Mucosa of gallbladder (tissue), 1 donor: Measurements from ENCODE around the gene RPE65. TPM values are rescaled to one million over a fixed set of nuclear protein-coding genes. Genes with fewer than 3 reads are reported as not detected.
"Not testable (repeated sequence)": the region's sequence is repeated elsewhere in the genome, so short reads cannot be mapped to it uniquely, and the experiment has no call there.

Experiments
- DNase-seq: peaks from one replicate; pipeline ENCODE4 v3.0.0-alpha.2; 2020; ENCODE audit warnings: low spot score
- total RNA-seq: library from RNA; stranded (reverse); gene quantifications from one replicate; pipeline ENCODE4 v1.2.1, GENCODE V29; 2021
- donor health status: DM: no; HTN: no; CAD: no.

Gene RPE65
- total RNA-seq, 1 donor from 2014 or later: not detected

DNA sequence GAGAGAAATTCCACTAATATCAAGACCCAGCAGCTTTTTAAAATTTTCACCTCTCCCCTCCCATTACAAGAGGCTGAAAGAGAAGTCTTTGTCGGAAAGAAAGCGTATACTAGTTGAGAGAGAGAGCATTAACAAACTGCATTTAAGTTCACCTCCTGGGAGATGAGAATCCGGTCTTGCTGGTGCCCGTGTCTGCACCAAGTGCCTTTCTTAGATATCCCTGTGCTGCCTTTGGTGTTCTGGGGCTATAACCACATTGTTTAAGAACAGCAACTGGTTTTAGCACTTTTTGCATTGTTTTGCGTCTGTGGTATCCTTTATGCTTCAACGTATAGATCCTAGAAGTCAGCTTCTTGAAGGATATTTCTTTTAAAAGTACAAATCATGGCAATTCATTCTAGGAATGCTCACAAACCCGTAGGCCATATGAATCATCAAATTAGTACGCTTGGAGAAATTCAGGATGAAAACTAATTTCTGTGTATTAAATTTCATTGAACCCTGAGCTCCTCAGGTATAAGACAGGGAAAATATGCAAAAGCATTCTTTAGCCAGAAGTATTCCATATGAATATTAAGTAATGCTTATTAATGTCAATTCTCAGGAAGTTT, 3.4 kb upstream of the RPE65 start:
- DNase-seq: no peak

DNA sequence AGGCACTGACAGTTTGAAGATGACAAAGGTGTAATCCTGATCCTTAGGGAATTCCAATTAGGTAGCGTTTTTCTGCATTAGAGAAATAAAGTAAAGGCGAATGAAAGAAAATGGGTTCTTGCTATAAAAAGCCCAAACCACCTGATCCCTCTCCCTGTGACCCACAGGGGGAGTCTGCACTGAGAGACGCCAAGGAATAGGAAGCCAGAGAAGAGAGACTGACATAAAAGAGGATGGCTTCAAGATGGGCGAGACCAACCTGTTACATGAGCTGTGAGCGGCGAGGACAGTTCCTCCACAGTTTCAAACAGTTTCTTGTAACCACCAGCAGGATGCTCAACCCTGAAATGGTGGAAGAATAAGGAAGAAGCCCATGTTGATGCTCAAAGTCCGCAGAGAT, 1.4 kb downstream of the RPE65 start:
- DNase-seq: no peak

DNA sequence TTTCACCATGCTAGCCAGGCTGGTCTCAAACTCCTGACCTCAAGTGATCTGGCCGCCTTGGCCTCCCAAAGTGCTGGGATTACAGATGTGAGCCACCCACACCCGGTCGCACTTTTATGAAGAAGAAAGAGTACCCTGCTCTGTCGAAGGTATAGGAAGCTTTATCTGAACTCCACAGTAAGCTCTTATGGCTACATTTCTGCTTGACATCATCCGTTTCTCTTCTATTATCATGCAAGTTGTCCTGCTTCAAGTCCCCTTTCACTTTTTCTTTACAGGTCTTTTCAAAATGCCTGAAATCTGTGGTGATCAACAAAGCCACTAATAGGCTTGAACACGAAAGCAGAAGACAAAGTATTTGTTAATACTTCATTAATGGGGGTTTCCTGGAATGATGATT, 4.0 kb downstream of the RPE65 start:
- DNase-seq: no peak

DNA sequence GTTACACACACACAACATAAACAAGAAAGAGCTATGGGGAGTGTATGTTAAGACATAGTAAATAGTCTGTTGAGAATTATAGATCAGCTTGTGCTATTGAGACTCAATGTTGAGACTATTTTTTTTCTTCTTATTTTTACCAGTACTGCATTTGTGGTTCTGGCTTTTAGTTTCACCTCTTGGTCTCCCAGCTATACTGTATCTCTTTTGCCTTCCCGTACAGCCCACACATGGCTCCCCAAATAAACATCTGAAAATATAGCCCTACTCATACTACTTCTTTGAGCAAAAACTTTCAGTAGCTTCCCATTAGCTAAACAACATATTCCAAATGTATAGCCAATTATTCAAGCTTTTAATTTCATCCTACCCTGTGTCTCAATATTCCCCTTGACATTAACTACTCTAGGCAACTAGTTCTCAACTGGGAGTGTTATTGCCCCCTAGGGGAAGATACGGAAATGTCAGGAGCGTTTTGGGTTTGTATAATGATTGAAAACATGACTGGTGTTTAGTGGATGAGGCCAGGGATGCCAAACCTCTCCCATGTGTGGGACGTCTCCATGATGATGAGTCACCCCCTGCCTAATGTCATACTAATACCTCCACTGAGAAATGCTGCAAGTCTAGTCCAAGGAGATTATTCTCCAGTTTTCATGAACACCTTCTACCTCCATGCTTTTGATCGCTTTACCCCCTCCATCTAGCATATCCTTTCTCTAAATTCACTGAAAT, 6.8 kb downstream of the RPE65 start:
- DNase-seq: peak; percentile 35

DNA sequence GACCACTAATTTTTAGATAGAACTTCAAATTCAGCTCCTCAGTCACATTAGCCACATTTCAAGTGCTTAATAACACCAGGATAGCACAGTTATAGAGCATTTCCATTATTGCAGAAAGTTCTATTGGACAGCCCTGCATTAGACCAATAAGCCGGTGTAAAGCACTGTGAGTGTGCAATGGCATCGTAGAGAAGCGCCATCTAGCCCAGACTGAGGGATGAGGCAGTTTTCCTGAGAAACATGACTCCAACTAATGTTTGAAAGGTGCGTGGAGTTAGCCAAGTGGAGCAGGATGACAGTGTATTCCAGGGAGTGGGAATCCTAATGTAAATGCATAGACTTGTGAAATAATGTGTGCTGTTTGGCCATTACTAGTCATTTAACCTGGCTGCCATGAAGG, 7.7 kb downstream of the RPE65 start:
- DNase-seq: no peak

DNA sequence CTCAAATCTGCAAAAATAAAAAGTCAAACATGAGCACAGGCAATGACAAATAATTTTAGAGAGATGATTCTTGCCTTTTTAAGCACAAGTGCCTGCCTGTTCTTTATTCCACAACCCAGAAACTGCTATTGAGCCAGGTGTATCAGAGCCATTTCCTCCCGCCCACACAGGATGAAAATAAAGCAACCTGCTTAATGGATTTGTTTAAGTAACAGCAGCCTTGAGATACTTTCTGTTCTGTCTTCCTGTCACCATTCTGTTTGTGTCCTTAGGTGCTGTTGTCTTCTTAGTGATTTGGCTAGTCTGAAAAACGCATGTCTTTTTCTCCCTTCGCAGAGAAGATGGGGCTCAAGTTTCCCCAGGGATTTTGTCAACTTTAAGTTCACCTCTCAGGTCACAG, 11.4 kb downstream of the RPE65 start:
- DNase-seq: no peak

DNA sequence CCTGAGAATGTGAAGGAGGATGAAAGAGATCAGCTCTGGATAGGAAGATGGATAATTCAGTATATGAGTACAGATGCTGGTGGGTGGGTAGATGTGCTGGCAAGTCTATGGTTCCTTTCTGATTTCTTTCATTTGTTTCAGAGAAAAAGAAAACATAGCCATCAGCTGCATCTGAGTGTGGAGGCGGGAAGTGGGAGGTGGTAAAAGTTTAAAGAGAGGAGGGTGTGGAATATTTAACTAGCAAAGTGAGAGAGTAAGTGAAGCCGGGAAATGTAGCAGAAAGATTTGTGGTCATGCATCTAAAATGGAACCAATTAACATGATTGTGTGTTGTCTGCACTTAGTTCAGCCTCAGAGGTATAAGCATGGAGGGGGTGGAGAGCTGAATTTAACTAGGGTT, 16.4 kb downstream of the RPE65 start:
- DNase-seq: no peak

DNA sequence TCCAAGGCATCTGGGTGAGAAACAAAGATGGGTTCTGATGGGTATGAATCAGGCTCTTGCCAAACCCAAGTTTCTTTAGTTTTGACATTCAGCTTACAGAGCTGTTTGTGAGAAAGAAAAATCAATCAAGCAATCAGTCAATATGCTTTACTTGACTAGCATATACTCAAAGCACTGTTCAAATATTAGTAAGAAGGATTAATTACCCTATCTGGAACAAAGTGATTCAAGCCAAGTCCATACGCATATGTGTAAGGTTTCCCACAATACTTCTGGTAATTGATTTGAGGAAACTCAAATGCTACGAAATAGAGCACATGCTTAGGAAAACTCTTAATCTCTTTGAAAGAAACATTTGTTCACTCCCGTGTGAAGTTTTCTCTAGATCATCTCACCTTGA, 18.7 kb downstream of the RPE65 start:
- DNase-seq: no peak

DNA sequence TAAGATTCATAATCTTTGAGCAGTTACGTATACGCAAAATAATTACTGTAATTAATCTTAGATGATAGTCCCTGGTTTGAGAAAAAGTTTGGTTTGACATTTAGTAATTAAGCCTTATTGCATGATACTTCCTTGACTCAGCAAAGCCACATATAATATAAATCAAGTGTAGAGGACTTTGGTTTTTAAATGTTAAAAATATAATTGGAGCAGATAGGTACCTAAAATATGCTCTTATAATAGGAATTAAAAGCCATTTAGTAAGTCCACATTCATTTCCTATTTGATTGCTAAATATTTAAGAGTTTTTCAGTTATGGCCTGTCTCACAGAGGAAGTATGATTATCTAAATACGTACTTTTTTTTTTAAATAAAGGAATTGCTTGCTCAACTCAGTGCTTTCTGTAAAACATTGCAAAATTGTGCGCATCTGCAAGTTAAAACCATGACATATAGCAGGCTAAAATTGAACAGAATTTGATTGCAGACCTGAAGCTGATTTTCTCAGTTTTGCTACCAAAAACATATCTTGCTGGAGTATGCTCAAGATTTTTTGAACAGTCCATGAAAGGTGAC, 20.4 kb downstream of the RPE65 start:
- no peak for DNase-seq

DNA sequence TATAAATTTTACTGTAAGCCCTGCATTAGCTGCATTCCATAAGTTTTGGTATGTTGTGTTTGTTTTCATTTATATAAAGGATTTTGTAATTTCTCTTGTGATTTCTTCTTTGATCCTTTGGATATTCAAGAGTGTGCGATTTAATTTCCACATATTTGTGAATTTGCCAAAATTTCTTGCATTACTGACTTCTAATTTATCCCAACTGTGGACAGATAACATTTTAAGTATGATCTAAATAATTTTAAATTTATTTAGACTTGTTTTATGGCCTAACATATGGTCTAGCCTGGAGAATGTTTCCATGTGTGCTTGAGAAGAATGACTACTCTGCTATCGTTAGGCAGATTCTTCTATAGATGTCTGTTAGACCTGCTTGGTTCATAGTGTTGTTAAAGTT, 23.2 kb downstream of the RPE65 start:
- DNase-seq: no peak

DNA sequence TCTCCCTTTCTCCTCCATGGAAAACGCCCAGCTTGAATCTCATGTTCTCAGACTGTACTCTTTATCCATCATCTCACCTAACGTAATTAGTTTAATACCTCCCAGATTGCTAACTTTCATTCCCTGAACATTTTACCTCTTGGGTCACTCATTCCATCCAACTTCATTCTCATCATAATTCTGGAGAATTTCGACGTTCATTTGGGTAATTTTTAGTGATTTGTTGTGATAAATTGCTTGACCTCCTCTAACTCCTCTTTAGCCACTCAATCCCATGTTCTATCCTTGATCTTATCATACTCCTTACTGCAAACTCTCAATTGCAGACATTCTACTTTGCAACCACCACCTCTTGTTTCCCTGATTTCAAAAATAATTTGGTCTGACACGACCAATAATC, 28.4 kb downstream of the RPE65 start:
- no peak for DNase-seq

DNA sequence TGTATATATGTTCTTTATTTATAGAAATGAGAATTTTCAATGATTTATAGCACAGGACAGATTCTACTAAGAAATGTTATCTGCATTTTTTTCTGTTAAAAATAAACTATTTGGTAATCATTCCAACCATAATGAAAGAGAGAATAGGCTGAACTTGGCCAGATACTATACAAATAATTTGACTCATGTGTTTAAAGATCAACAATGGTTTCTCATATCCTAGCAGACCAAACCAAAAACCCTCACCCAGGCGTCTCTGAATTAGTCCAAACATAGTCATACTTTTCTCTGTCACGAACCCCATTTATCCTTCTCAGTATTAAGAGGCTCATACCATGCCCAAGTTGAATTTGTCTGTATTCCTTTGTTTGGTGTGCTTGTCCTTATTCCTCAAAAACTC, 40.3 kb downstream of the RPE65 start:
- no peak for DNase-seq

DNA sequence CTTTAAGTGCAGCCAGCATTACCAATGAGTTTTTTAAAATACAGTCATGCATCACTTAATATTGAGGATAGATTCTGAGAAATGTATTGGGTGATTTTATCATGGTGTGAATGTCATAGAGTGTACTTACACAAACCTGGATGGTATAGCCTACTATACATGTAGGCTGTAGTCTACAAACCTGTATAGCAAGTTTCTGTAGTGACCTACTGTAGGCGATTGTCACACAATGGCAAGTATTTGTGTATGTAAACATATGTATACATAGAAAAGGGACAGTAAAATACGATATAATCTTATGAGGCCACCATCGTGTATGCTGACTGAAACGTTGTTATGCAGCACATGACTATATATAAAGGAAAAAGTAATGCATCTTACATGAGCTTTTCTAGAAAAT, 48.2 kb downstream of the RPE65 start:
- DNase-seq: no peak

DNA sequence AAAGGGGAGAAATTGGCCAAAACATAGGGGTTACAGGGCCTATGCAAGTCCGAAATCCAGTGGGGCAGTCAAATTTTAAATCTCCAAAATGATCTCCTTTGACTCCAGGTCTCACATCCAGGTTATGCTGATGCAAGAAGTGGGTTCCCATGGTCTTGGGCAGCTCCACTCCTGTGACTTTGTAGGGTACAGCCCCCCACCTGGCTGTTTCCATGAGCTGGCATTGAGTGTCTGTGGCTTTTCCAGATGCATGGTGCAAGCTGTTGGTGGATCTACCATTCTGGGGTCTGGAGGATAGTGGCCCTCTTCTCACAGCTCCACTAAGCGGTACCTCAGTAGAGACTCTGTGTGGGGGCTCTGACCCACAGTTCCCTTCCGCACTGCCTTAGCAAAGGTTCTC, 54.2 kb downstream of the RPE65 start:
- DNase-seq: not testable (repeated sequence)

DNA sequence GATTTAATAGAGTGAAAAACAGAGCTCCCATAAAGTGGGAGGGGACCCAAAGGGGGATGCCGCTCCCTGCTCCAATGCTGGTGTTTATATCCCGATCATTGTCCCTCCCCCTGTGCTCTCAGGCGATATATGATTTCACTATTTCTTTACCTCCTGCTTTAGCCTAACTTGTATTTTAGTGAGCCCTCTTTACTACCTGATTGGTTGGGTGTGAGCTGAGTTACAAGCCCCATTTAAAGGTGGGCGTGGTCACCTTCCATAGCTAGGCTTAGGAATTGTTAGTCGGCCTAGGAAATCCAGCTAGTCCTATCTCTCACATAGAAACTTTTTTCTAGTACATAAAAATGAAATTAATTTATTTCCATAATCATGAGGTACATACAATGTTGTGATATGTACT, 57.3 kb downstream of the RPE65 start:
- DNase-seq: not testable (repeated sequence)

DNA sequence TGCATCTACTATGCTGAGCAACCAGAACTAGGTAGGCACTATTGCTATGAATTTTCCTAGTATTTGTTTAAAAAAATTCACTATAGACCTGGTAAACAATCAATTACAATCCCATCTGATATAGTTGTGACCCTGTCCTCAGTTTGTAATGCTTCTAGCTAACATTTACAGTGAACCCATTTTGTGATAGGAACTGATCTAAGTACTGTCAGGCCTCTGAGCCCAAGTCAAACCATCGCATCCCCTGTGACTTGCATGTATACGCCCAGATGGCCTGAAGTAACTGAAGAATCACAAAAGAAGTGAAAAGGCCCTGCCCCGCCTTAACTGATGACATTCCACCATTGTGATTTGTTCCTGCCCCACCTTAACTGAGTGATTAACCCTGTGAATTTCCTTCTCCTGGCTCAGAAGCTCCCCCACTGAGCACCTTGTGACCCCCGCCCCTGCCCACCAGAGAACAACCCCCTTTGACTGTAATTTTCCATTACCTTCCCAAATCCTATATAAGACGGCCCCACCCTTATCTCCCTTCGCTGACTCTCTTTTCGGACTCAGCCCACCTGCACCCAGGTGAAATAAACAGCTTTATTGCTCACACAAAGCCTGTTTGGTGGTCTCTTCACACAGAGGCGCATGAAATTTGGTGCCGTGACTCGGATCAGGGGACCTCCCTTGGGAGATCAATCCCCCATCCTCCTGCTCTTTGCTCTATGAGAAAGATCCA, 63.8 kb downstream of the RPE65 start:
- DNase-seq: not testable (repeated sequence)

DNA sequence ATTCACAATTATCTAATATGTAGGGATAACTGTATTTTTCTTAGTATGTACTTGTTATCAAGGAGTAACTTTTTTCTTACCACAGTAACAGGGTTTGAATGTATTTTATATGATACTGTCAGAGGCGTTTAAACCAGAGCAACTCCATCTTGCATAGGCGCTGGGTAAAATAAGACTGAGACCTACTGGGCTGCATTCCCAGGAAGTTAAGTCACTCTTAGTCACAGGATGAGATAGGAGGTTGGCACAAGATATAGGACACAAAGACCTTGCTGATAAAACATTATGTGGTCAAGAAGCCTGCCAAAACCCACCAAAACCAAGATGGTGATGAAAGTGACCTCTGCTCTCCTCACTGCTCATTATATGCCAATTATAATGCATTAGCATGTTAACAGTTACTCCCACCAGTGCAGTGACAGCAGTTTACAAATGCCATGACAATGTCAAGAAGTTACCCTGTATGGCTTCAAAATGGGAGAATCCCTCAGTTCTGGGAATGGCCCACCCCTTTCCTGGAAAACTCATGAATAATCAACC, 64.8 kb downstream of the RPE65 start:
- peak; percentile 57 for DNase-seq

DNA sequence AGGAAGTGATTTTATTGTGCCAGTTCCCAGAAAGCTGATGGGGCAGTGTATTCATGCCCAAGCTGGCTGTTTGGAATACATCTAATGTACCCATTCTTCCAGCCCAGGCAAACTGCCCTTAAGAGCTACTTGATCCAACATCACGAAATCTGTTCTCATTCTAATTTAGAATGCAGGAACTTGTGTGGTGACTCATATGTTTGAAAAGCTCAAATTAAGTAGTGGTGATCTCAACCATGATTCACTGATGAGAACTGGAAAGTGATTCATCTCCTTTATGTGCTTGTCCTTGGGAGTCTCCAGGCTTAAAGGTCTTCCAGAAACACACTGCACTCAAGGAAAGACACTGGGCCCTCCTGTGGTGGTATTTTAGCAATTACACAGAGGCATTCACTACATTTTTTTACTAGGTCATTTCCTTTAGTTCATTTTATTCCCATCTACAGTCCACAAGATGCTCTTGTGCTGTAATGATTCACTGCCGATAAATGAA, 65.4 kb downstream of the RPE65 start:
- peak; percentile 56 for DNase-seq

DNA sequence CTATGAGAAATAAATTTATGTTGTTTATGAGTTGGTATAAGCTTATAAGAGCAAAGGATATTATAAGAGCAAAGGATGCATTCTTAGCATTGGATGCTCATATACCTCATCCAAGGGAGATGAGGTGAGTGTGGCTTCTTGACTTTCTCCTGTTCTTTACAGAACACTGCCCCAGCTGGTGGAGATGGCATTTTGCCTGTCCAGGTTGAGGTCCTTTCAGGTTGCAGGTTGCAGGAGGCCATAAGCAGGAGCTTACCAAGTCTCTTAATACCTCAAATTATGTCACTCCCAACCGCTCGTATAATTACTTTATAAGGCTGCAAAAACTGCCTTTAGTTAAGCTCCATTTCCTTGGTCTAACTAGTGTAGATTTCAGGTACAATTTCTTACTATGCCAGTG, 66.7 kb downstream of the RPE65 start:
- DNase-seq: no peak

DNA sequence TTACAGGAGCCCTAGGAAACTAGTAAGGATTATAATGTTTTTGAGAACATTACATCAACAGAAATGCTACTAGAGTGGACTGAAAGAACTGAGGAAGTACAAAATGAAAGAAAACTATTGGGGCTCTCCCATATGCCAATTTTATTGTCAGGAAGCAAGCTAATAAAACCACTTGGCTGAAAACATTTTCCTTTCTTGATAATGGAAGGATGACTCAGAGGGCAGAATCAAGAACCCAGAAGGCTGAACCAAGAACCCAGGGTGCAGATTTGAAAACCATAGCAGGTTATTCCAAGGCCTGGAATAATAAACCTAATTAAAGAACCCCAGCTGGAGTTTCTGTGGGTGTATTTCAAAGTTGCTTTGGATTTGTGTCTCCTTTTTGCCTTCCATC, 70.7 kb downstream of the RPE65 start:
- DNase-seq: no peak
